DOHH2 (cell line): ENCODE measurements around the gene VCX3B.

Source experiments
- CTCF ChIP-seq: fragments of 200-600 bp; sonication (generic); IDR thresholded peaks from one replicate; pipeline ENCODE4 v1.5.1; 2014; ENCODE audit warnings: antibody characterized with exemption, mild to moderate bottlenecking, low read depth, low read length; ENCODE audit not compliant: poor library complexity, severe bottlenecking
- EZH2phosphoT487 ChIP-seq: fragments of 200-600 bp; sonication (generic); IDR thresholded peaks from 2 replicates; pipeline ENCODE4 v1.6.1; 2017; ENCODE audit warnings: borderline replicate concordance, mild to moderate bottlenecking, antibody characterized with exemption, low read length, moderate library complexity, mixed read lengths

GRCh38 chrX:8429692-8430249 is 34.9 kb upstream of the VCX3B start:
- no peak for TF ChIP-seq CTCF
- no peak for TF ChIP-seq EZH2phosphoT487
